HG03565 (cell line): ENCODE data around the gene CAV1.
"Not testable (repeated sequence)": the region's sequence is repeated elsewhere in the genome, so short reads cannot be mapped to it uniquely, and the experiment has no call there.

ENCODE experiments used
- ATAC-seq: cut with Tn5 transposase; IDR thresholded peaks from one replicate; pipeline ENCODE4 v1.9.1; 2021; ENCODE audit warnings: mild to moderate bottlenecking, moderate library complexity; ENCODE audit not compliant: unreplicated experiment

CAV1 gene

GRCh38 chr7:116524609-116525297 lies at the start of gene CAV1:
Gene CAV1 (plus strand): TSS chr7:116525036. CDS start chr7:116525063, 27 bp downstream.
- ATAC-seq = no peak

- no peak for ATAC-seq
These were observed 47.2 kb upstream of the CAV1 start for GRCh38 chr7:116477625-116478024.

- ATAC-seq = no peak
These were observed 46.0 kb upstream of the CAV1 start for GRCh38 chr7:116478834-116479233.

GRCh38 chr7:116483271-116483942 lies 41.4 kb upstream of the CAV1 start:
- no peak for ATAC-seq

- ATAC-seq = not testable (repeated sequence)
These were observed 40.4 kb upstream of the CAV1 start for GRCh38 chr7:116484389-116484788.

- no peak for ATAC-seq
These were observed 36.8 kb upstream of the CAV1 start for GRCh38 chr7:116487907-116488521.

GRCh38 chr7:116490351-116490750 lies 34.5 kb upstream of the CAV1 start:
- no peak for ATAC-seq

GRCh38 chr7:116491887-116492653 lies 32.8 kb upstream of the CAV1 start:
- ATAC-seq = no peak

- no peak for ATAC-seq
These were observed 32.2 kb upstream of the CAV1 start for GRCh38 chr7:116492654-116493109.

GRCh38 chr7:116493449-116493848 lies 31.4 kb upstream of the CAV1 start:
- no peak for ATAC-seq

- no peak for ATAC-seq
These were observed 30.4 kb upstream of the CAV1 start for GRCh38 chr7:116494472-116494871.

GRCh38 chr7:116495736-116496135 lies 29.1 kb upstream of the CAV1 start:
- no peak for ATAC-seq

- no peak for ATAC-seq
These were observed 28.2 kb upstream of the CAV1 start for GRCh38 chr7:116496653-116497052.

- ATAC-seq = no peak
These were observed 27.1 kb upstream of the CAV1 start for GRCh38 chr7:116497708-116498107.

GRCh38 chr7:116499168-116500077 lies 25.4 kb upstream of the CAV1 start, which contains the start of gene CAV2:
Gene CAV2 (plus strand): TSS chr7:116499738. CDS start chr7:116499782, 44 bp downstream.
- no peak for ATAC-seq

GRCh38 chr7:116500078-116500853 lies 24.6 kb upstream of the CAV1 start:
- ATAC-seq = peak; percentile 60

- ATAC-seq = no peak
These were observed 23.2 kb upstream of the CAV1 start for GRCh38 chr7:116501425-116502167.

GRCh38 chr7:116502201-116503096 lies 22.4 kb upstream of the CAV1 start:
- ATAC-seq = no peak
